ENCODE measurements around the gene EIF4G3.
"Not testable (repeated sequence)": the region's sequence is repeated elsewhere in the genome, so short reads cannot be mapped to it uniquely, and the experiment has no call there.

The EIF4G3 gene

GRCh38 chr1:20790785-20791184 is 385.9 kb downstream of the EIF4G3 start:
- DNase-seq, result no peak

GRCh38 chr1:20789598-20789997 is 387.1 kb downstream of the EIF4G3 start:
- not testable (repeated sequence) for DNase-seq

DNA sequence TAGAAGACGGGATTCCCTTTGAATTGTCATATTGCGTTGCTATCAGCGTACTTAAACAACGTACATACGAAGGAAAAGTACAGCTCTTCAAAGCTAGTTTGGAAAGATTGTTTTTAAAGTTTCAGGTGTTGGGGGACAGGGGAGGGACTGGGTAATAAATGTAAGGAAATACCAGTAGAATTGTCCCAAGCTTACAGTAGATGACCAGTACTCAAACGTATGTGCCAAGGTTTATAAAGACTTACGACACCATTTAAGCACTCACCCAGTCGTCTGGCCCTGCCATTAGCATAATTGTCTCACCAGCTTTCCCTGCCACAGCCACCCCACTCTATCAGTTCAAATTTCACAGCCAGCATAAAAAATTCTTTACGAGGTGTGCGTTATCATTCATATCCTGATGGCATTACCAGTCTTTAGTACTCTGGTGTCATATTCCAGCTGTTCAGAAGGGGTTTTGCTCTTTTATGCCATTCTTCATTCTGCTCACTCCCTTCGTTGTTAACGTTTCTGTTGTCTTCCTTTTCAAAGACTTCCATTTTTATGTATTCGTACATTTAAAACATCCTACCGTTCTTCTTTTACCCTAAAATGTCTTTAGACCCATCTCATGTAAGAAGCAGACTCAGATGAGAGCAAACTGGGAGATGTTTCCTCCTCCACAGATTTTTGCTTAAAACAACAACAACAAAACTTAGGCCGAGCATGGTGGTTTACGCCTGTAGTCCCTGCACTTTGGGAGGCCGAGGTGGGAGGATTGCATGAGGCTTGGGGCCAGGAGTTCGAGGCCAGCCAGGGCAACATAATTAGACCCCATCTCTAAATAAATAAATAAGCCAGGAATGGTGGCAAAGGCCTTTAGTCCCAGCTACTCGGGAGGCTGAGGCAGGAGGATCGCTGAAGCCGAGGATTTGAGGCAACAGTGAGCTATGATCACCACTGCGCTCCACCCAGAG is 388.6 kb downstream of the EIF4G3 start:
- no peak for DNase-seq

DNA sequence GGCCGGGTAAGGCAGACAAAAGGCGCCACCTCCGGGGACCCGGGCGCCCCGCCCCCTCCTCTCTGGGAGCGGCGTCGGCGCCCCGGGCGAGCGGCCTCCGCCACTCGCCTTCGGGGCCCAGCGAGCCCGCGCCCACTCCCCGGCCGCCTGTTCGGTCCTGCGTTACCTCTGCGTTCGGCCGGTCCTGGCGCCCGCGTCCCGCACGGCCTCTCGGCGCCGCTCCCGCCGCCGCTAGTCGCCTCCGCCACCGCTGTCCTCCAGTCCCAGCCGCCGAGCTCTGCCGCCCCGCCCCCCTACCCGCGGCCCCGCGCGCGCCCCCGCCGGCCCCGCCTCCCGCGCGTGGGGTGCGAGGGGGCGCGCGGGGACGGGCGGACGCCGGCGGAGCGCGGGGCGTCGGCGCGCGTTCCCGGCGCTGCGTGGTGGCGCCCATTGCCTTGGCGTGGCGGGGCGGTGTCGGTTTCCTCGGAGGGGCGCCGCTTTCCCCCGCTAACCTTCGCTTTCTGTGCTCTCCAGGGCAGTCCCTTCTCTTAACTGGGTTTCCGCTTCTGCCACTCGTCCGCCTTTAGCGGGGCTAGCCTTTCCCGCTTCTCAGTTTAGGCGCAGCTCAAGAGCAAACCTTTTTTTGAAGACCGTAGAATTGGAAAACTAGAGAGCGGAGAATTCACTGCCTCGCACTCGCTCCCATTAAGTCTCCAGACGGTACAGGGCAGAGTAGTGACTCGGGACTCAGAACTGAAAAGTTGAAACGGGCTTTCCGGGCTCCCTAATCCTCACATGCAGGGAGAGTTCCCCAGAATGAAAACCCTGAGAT is 389.5 kb downstream of the EIF4G3 start, which contains the start of gene HP1BP3:
TSS of gene HP1BP3 (minus strand) at position 279 of the 811 bp plus-strand sequence. CDS start 6,867 bp downstream, outside the sequence.
- DNase-seq, result peak; percentile 80 to 83

- peak; percentile 96 for DNase-seq
Measured at GRCh38 chr1:20786253-20787028, 390.3 kb downstream of the EIF4G3 start.

DNA sequence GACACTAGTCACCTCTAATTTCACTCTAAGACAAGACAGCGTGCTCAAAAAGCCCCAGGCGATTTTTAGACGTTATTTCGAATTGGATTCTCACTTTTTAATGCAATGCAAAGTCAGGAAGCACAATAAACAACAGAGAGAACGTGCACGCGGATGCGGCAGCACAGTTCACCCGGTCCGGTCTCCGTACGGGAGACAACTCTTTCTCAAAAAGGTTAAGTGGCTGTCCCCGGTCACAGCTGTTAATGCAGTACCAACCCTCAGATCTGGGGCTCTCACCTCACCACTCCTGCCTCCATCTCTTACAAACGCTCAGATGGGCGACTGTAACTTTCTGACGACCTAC is 390.8 kb downstream of the EIF4G3 start:
- no peak for DNase-seq

DNA sequence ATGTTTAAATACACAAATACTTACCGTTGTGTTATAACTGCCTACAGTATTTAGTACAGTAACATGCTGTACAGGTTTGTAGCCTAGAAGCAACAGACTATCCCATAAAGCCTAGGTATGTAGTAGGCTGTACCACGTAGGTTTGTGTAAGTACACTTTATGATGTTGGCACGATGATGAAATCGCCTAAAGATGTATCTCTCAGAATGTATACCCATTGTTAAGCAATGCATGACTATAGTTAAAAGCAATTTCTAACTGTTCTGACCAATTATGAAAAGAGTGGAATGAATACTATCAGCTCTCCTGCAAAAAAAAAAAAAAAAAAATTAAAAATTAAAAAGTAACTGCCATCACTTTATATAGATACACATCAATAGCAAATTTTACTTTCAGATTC is 401.0 kb downstream of the EIF4G3 start:
- DNase-seq, result no peak

- no peak for DNase-seq
Measured at GRCh38 chr1:20771780-20772179, 404.9 kb downstream of the EIF4G3 start.

DNA sequence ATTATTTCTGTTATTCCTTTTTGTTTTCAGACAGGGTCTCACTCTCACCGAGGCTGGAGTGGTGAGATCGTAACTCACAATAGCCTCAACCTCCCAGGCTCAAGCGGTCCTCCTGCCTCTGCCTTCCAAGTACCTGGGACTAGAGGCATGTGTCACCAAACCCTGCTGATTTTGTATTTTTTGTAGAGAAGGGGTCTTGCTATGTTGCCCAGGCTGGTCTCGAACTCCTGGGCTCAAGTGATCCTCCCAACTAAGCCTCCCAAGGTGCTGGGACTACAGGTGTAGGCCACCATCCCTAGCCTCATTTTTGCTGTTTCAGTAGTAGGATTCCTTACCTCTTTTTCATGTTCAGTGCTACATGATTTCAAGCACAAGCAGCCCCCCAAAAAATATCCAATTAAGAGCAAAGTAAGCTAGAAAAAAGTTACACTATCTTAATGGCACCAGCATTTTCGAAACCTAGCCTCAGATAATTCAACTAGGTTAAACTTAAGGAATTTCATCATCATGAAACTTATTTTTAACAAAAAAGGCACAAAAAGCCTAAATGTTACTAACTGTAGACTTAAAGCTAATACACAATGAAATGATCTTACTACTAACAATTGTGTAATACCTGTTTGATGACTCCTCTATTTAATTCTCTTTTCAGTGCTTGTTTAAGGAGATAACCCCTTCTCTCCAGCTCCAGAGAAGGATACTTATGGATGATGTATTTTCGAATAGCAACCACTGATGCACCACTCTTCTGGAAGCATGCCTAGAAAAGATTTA is 406.2 kb downstream of the EIF4G3 start:
- DNase-seq, result no peak

DNA sequence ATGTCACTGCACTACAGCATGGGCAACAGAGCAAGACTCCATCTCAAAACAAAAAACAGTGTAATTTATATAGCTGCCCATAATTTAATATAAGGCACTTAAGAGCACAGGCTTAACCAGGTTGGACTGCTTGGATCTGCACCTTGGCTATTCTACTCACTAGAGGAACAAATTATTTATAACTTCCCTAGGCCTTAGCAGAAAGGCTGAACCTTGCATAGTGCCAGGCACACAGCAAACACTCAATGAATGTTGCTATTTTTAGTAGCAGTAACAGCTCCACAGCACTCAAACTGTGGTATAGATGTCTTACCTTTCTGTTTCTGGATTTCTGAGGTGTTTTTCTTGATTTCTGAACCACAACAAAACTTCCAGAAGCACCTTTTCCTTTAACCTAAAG is 409.4 kb downstream of the EIF4G3 start:
- no peak for DNase-seq

- no peak for DNase-seq
Measured at GRCh38 chr1:20763417-20763816, 413.3 kb downstream of the EIF4G3 start.

DNA sequence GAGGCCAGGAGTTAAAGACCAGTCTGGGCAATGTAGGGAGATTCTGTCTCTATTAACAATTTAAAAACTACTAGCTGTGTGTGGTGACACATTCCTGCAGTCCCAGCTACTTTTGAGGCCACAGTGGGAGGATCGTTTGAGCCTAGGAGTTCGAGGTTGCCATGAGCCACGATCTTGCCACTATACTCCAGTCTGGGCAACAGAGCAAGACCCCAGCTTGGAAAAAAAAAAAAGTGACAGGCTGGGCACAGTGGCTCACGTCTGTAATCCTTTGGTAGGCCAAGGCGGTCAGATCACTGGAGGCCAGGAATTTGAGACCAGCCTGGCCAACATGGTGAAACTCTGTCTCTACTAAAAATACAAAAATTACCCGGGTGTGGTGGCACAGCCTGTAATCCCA is 416.4 kb downstream of the EIF4G3 start:
- DNase-seq, result no peak

Measured in stimulated activated CD4-positive, alpha-beta T cell treated with anti-CD3 and anti-CD28 coated beads, Interleukin-4, amount 100 ng/mL, for 4 hours (primary cell).